AG08395 (cell line): ENCODE measurements around the gene TM4SF5.

Source experiments
- DNase-seq: peaks from one replicate; pipeline ENCODE4 v3.0.0; 2012; ENCODE audit warnings: mixed read lengths, low spot score

TM4SF5 gene

DNA sequence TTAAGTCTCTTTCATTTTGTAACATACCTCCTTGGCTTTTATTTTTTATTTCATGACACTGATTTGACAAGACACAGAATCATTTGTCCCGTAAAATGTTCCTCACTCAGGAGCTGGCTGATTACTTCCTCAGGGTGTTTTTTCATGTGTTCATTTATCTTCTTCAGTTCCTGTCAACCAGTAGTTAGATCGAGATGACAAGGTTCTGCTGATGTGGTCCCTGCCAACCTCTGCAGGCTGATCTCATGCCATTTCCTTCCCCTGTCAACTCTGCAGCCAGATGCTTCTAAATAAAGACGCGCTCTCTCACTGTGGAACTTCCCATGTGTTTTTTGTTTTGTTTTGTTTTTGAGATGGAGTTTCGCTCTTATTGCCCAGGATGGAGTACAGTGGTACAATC, 23.8 kb upstream of the TM4SF5 start:
- no peak for DNase-seq

DNA sequence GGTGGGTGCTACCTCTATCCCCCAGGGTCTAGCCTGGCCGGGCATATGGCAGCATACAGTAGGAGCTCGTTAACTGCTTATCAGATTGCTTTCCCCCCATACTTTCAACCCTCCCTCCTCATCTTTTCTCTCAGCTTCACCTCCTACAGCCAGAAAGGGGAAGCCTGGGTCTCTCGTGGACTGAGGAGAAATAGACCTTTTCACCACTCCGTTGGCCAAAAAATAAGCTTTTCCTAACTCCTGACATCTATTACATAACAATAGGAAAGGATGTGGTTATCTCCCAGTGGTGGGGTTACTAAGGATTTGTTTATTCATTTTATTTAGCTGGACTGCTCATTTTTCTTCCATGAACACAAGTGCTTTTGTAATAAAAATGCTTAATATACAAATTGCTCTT, 23.0 kb upstream of the TM4SF5 start:
- no peak for DNase-seq

DNA sequence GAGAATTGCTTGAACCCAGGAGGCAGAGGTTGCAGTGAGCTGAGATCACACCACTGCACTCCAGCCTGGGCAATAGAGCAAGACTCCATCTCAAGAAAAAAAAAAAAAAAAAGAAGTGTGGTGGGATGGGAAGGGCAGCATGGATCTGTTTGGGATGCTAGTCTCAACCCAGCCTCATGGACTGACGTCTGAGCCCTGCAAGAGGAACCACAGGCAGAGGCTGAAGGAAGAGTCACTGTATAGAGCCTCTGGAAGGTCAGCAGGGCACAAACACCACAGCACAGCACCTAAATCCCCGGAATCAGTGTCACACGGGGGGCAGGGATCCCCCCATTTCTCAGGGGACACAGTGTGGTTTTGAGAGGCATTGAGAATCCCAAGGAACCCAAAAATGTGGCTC, 21.1 kb upstream of the TM4SF5 start:
- no peak for DNase-seq

DNA sequence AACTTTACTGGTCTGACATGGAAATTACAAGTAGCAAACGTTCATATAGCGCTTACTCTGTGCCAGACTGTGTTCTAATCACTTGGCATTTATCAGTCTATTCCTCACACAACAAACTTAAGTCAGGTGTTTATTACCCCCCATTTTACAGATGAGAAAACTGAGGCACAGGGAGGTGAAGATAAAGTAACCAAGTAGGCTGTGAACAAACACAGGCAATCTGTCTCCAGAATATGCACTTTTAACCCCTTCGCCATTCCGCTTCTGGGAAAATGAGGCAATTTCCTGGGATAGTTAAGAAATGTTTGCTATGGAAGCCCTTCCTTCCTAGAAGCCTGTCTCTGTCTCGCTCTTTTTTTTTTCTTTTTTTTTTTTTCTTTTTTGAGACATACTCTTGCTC, 19.8 kb upstream of the TM4SF5 start:
- no peak for DNase-seq

- no peak for DNase-seq
Observed at GRCh38 chr17:4753392-4753791, 18.3 kb upstream of the TM4SF5 start.

- no peak for DNase-seq
Observed at GRCh38 chr17:4759776-4760236, 11.9 kb upstream of the TM4SF5 start.

GRCh38 chr17:4764595-4764994, 7.1 kb upstream of the TM4SF5 start:
- no peak for DNase-seq

- no peak for DNase-seq
Observed at GRCh38 chr17:4766201-4766600, 5.5 kb upstream of the TM4SF5 start.

DNA sequence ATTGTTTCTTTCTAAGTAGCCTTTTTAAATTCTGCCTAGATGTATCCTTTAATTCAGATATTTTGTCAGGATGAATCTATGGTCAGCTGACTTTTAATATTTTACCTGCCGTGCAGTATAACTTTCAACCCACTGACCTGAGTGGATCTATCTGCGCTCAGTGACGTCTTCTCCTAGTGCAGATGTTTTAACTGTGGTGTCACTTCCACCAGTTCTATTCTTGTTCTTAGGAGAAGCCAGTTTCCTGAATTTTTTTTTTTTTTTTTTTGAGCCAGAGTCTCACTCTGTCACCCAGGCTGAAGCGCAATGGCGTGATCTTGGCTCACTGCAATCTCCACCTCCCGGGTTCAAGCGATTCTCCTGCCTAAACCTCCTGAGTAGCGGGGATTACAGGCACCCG, 5.0 kb upstream of the TM4SF5 start:
- no peak for DNase-seq

- DNase-seq, result no peak
Observed at GRCh38 chr17:4768298-4768697, 3.4 kb upstream of the TM4SF5 start.

- DNase-seq, result peak; percentile 64
Observed at GRCh38 chr17:4769628-4770027, 2.1 kb upstream of the TM4SF5 start.

DNA sequence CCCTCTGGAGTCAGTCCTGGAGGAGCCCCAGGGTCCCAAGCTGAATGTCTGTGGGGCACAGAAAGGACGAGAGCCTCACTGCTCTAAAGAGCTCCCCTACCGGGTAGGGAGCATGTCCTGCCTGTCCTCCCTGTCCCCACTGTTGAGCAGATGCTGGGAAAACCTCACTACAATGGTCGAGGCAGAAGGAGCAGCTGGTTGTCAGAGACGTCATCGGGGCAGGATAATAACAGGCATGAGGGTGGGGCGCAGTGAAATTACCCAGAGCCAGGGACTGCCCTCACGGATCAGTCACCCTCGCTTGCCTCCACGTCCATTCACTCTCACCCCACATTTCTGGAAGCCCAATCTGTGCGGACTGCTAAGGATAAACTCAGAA, 538 bp downstream of the TM4SF5 start:
- no peak for DNase-seq

GRCh38 chr17:4777969-4778760, 6.5 kb downstream of the TM4SF5 start:
- no peak for DNase-seq

DNA sequence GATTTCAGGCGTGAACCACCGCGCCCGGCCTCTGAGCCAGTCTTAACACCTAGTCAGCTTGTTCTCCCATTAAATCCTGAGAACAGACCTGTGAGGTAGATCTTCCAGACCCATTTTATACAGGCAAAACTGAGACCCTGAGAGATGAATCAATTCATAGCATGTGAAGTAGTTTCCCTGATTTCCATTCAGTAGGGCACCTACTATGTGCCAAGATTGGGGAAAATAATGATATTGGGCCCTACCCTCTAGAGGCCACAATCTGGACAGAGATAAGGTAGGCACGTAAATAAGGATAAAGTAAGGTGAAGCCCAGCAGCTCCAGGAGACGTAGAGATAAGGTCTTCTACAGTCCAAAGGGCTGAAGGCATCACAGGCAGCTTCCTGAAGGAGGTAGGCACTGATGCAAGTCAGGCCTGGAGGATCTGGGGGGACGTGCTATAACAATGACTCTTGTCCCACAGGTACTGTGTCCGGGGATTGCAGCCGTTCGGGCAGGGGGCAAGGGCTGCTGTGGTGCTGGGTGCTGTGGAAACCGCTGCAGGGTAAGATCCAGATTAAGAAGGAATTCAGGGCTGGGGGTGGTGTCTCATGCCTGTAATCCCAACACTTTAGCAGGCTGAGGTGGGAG, 8.8 kb downstream of the TM4SF5 start:
- DNase-seq, result no peak

GRCh38 chr17:4782652-4783051, 11.0 kb downstream of the TM4SF5 start:
- no peak for DNase-seq

DNA sequence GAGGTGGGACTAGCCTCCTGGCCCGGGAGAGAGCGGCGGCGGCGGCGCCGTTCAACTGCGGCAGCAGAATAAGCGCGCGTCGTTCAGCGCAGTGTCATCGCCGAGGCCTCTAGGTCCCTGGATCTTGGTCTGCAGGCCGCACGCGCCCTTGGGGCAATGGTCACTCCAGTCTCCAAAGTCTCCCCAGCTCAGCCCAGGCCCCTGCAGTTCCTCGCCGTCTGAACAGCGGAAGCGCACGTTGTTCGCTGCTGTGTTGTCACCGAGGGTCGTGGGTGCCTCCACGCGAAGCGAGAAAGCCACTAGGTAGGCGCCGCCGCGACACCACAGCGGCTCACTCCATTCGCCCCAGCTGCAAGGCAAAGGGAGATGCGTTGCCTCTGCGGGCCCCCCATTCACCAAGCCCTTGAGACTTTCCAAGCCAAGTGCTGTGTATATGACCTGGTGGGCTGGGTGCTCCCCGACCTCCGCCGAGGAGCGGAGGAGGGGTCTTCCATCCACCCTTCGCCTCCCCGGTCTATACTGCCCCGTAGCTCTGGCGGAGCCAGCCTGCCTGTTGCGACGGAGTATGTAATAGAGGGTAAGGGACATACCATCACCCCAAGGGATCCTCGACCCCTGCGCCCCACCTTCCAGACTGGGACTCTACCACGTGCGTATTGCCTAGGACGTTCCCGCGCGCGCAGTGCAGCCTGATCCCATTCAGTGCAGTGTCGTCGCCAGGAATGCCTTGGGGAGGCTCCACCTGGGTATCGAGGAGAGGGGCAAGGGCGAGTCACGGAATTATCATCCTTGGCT, 13.8 kb downstream of the TM4SF5 start:
- DNase-seq, result no peak

GRCh38 chr17:4786106-4786511, 14.4 kb downstream of the TM4SF5 start, which contains the start of gene VMO1:
VMO1 (minus strand) TSS chr17:4786364; CDS start chr17:4786352, 12 bp downstream.
- DNase-seq, result peak; percentile 39

DNA sequence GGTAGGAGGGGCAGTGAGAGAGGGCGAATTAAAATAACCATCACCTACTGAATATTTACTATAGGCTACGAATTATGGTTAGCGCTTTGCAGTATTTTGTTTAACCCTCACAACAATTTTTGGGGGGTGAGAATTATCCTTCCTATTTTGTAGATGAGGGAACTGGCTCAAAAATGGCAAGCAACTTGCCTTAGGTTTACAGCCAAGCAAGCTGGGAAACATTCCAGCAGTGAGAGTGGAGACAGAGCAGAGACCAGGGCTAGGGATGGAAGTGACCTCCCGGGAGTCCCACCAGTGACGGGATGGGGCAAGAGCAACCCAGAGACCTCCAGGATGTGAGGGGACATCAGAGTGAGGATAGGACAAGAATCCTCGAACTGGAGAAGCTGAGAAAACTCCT, 14.8 kb downstream of the TM4SF5 start:
- no peak for DNase-seq

GRCh38 chr17:4788159-4788806, 16.6 kb downstream of the TM4SF5 start:
- no peak for DNase-seq

GRCh38 chr17:4788807-4789700, 17.4 kb downstream of the TM4SF5 start, which contains the start of gene GLTPD2:
GLTPD2 (plus strand) TSS chr17:4788964; CDS start chr17:4789012, 48 bp downstream.
- no peak for DNase-seq

GRCh38 chr17:4789701-4789950, 17.9 kb downstream of the TM4SF5 start:
- no peak for DNase-seq
